Adrenal gland (tissue), 12 donors: ENCODE results near the gene CLASP1. TPM values are rescaled to one million over a fixed set of nuclear protein-coding genes. Genes with fewer than 3 reads are reported as not detected.

Experiments
- DNase-seq, 7 donors: peaks; one replicate each; pipeline ENCODE4 v3.0.0-alpha.2; 2019 to 2020
- H3K27ac ChIP-seq, 5 donors: fragments of 200-600 bp; sonication (generic) in 4 of 5; 1 replicate in 3 of 5; 2 replicates in 2 of 5; pipeline versions ENCODE4 v1.5.1 to v1.8.0; 2016 to 2020; ENCODE audit warnings: mild to moderate bottlenecking in 1 of 5
- H3K27me3 ChIP-seq: fragments of 200-600 bp; 2 replicates; pipeline ENCODE4 v1.8.0; 2021
- H3K36me3 ChIP-seq, 2 donors: fragments of 200-600 bp; replicated peaks in 1 of 2; 1 replicate in 1 of 2; 2 replicates in 1 of 2; pipeline versions ENCODE4 v1.5.1 to v1.8.0; 2018 to 2022
- H3K4me1 ChIP-seq, 2 donors: fragments of 200-600 bp; replicated peaks in 1 of 2; 1 replicate in 1 of 2; 2 replicates in 1 of 2; pipeline versions ENCODE4 v1.5.1 to v1.8.0; 2018 to 2021
- H3K4me3 ChIP-seq, 4 donors: fragments of 200-600 bp; sonication (generic) in 3 of 4; one replicate each; pipeline ENCODE4 v1.5.1; 2016 to 2018
- H3K9me3 ChIP-seq, 3 donors: fragments of 200-600 bp; sonication (generic) in 1 of 3; replicated peaks in 1 of 3; 1 replicate in 2 of 3; 2 replicates in 1 of 3; pipeline versions ENCODE4 v1.5.1 to v1.8.0; 2016 to 2021
- CTCF ChIP-seq, 6 experiments: fragments of 450-650 bp in 4 of 6; fragments of 200-600 bp in 2 of 6; sonication (generic) in 1 of 6; IDR thresholded peaks; 1 replicate in 5 of 6; 2 replicates in 1 of 6; pipeline versions ENCODE4 v1.5.1 to v1.8.0; 2016 to 2021; ENCODE audit warnings: antibody characterized with exemption in 6 of 6, mild to moderate bottlenecking in 2 of 6, moderate library complexity in 1 of 6
- POLR2A ChIP-seq, 2 donors: fragments of 450-650 bp; IDR thresholded peaks; one replicate each; pipeline ENCODE4 v1.6.1; 2017; ENCODE audit warnings: antibody characterized with exemption in 2 of 2, mild to moderate bottlenecking in 2 of 2, moderate library complexity in 1 of 2
- WGBS, 4 donors: extraction: QIAGEN DNeasy Blood & Tissue Kit in 2 of 4; methylation state at CpG; one replicate each; pipeline versions ENCODE4 v1.1.5 to v1.1.7; 2013 to 2017; 5-methylcytosine and 5-hydroxymethylcytosine counted together
- intact Hi-C, 2 donors: fragments of 100-400 bp; cut with DNase I; formaldehyde crosslinking; loops; one replicate each; pipeline versions ENCODE4 v1.14.1 to v1.15.0; 2022 to 2023
- polyA plus RNA-seq, 3 donors: library from polyadenylated mRNA; stranded (reverse); fragments of 200-250 nt in 2 of 3; fragments of 350-450 nt in 1 of 3; fragmentation: Illumina TruSeq in 1 of 3; extraction: RNeasy Lipid Tissue Mini Kit (QIAGEN cat#74804) in 1 of 3; gene quantifications; one replicate each; pipeline ENCODE4 v1.2.3, GENCODE V29; 2013 to 2014
- total RNA-seq, 9 donors: library from RNA; depleted of rRNA in 4 of 9; stranded (reverse); fragments of >200 nt in 4 of 9; fragments of 120-200 nt in 1 of 9; fragmentation: NEBNext Ultra II Directional in 1 of 9; extraction: Animal tissue kit (Norgen Biotek cat#: 25700) in 1 of 9; gene quantifications; one replicate each; pipeline versions ENCODE4 v1.1.0 to v1.2.4, GENCODE V29; 2013 to 2023
- donor health status: healthy with polysubstance abuse.
- donor health status: Bipolar disorder and iron deficiency.
- donor health status: DM: yes; HTN: yes; CAD: no.
- donor health status: DM: no; HTN: no; CAD: no.
- donor health status: DM: no; HTN: no; CAD: no.
- donor health status: DM: yes; HTN: yes; CAD: no.

The CLASP1 gene
- total and polyA plus RNA-seq, 12 donors = 14.9 to 66.1 (median 53.4) TPM

- intact Hi-C loops = loop anchor here in 1 of 2 donors (10.0 kb wide), 2 partner anchors 108 to 132 kb away; partner anchors contain the start of gene CLASP1
- Histone ChIP-seq H3K9me3 (no peaks in the 10 kb centered on the region), H3K27ac (no peak overlapping the region), H3K36me3 (no peaks in the 10 kb centered on the region), H3K4me3 (no peak overlapping the region), H3K27me3 (no peaks in the 10 kb centered on the region), H3K4me1 (peaks cover 3 to 66% of the 10 kb centered on the region in 2 donors)
- TF ChIP-seq POLR2A (IDR thresholded peaks at IDR 0.05) (no peak), CTCF (IDR thresholded peaks at IDR 0.05) (no peak)
- no peak for DNase-seq
- WGBS, 4 donors = 86 to 89% (median 86%) methylated on average over 9 of the region's 9 CpGs
Observed at GRCh38 chr2:121536850-121537557, 112.3 kb downstream of the CLASP1 start.

GRCh38 chr2:121536347-121536746 is 112.9 kb downstream of the CLASP1 start:
- TF ChIP-seq POLR2A (IDR thresholded peaks at IDR 0.05) (no peak), CTCF (IDR thresholded peaks at IDR 0.05) (no peak)
- H3K36me3 ChIP-seq = no peaks in the 10 kb centered on the region
- H3K9me3 ChIP-seq = no peaks in the 10 kb centered on the region
- H3K27me3 ChIP-seq = no peaks in the 10 kb centered on the region
- H3K4me3 ChIP-seq = no peak overlapping the region
- intact Hi-C loops = loop anchor here in 1 of 2 donors (10.0 kb wide), 2 partner anchors 108 to 132 kb away; partner anchors contain the start of gene CLASP1
- H3K27ac ChIP-seq = no peak overlapping the region
- DNase-seq = no peak
- 67 to 89% (median 82%) methylated on average over 1 of the region's 1 CpG for WGBS, 4 donors
- H3K4me1 ChIP-seq = peaks cover 10 to 66% of the 10 kb centered on the region in 2 donors

- H3K4me1 ChIP-seq = peaks cover 16 to 62% of the 10 kb centered on the region in 2 donors
Observed at GRCh38 chr2:121534007-121534406, 115.3 kb downstream of the CLASP1 start.

More at GRCh38 chr2:121534007-121534406, 115.3 kb downstream of the CLASP1 start:
- TF ChIP-seq CTCF (IDR thresholded peaks at IDR 0.05) (no peak), POLR2A (IDR thresholded peaks at IDR 0.05) (no peak)
- no peaks in the 10 kb centered on the region for H3K9me3 ChIP-seq
- no peak for DNase-seq
- intact Hi-C loops = loop anchor here (5.0 to 10.0 kb wide), 5 partner anchors 111 to 188 kb away; partner anchors contain the start of gene CLASP1 (in 2 of the 2)
- no peaks in the 10 kb centered on the region for H3K27me3 ChIP-seq
- no peaks in the 10 kb centered on the region for H3K36me3 ChIP-seq
- H3K27ac ChIP-seq = peak overlapping the region in 2 of 5 donors; percentile 51 to 98
- no peak overlapping the region for H3K4me3 ChIP-seq
